A172 (cell line): ENCODE measurements around the gene DACT1. TPM values are rescaled to one million over a fixed set of nuclear protein-coding genes. Genes with fewer than 3 reads are reported as not detected.
"Not testable (repeated sequence)": the region's sequence is repeated elsewhere in the genome, so short reads cannot be mapped to it uniquely, and the experiment has no call there.

Experiments used
- DNase-seq: peaks from one replicate; pipeline ENCODE4 v3.0.0-alpha.2; 2015; ENCODE audit warnings: low spot score
- total RNA-seq: library from RNA; depleted of rRNA; stranded (reverse); fragments of >200 nt; shearing (Covaris generic); gene quantifications from 2 replicates; pipeline ENCODE4 v1.2.3, GENCODE V29; 2014; rRNA removed

The DACT1 gene, protein sequence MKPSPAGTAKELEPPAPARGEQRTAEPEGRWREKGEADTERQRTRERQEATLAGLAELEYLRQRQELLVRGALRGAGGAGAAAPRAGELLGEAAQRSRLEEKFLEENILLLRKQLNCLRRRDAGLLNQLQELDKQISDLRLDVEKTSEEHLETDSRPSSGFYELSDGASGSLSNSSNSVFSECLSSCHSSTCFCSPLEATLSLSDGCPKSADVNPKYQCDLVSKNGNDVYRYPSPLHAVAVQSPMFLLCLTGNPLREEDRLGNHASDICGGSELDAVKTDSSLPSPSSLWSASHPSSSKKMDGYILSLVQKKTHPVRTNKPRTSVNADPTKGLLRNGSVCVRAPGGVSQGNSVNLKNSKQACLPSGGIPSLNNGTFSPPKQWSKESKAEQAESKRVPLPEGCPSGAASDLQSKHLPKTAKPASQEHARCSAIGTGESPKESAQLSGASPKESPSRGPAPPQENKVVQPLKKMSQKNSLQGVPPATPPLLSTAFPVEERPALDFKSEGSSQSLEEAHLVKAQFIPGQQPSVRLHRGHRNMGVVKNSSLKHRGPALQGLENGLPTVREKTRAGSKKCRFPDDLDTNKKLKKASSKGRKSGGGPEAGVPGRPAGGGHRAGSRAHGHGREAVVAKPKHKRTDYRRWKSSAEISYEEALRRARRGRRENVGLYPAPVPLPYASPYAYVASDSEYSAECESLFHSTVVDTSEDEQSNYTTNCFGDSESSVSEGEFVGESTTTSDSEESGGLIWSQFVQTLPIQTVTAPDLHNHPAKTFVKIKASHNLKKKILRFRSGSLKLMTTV
- 0.77 and 1.7 TPM in 2 replicates for total RNA-seq

DNA sequence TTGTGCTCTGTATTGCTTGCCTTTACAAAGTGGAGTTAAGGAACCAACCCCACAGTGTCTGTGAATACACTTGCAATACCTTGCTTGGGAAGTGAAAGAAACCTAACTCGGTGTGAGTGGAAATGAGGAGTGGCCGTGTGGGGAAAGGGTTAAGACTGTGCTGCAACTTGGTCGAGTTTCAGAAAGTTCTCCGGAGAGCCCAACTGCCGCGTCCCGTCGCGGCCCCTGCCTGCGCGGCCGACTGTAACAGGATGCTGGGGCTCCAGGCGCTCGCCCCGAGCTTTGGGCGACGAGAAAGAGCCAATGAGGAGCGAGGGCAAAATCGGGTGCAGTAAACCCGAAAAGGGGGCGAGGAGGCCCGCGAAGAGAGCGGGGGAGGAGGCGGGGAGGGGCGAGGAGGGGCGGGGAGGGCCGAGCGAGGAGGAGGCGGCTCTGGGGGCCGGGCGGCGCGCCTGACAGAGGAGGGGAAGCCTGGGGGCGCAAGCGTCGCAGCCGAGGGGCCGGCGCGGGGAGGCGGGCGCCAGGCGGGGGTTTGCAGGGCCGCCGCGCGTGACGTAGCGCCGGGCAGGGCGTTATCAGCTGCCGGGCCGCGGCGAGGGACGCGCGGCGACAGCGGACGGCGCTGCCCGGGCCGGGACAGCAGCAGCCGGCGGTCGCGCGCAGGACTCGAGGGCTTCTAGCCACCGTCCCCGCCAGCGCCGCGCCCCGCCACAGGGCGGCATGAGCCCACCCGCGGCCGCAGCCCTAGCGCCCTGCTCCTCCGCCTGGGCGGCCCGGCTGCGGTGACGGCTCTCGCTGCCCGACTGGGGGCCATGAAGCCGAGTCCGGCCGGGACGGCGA lies at the start of gene DACT1:
DACT1 (plus strand) TSS at position 572 of the 840 bp plus-strand sequence; CDS start at position 813, 241 bp downstream.
- DNase-seq = peak; percentile 7

DNA sequence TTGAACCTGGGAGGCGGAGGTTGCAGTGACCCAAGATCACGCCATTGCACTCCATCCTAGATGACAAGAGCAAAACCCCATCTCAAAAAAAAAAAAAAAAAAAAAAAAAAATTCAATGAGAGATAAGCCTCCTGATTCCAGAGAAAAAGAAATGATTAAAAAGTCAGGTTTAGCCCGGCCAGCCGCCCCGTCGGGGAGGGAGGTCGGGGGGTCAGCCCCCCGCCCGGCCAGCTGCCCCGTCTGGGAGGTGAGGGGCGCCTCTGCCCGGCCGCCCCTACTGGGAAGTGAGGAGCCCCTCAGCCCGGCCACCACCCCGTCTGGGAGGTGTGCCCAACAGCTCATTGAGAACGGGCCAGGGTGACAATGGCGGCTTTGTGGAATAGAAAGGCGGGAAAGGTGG lies 49.4 kb upstream of the DACT1 start:
- not testable (repeated sequence) for DNase-seq

DNA sequence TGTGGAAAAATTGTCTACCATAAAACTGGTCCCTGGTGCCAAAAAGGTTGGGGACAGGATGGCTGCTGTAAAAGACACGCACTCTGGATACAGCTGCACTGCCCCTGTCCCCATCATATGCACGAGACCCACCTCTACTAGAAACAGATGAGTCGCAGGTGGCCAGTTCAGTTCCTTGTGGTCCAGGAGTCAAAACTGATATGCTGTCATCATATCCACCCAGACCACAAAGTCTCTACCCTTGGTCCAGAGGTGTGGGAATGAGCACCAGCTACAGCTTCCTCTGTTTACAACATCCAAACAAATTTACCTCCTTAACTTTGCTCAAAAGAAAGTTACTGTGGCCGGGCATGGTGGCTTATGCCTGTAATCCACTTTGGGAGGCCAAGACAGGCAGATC lies 43.8 kb upstream of the DACT1 start:
- no peak for DNase-seq

DNA sequence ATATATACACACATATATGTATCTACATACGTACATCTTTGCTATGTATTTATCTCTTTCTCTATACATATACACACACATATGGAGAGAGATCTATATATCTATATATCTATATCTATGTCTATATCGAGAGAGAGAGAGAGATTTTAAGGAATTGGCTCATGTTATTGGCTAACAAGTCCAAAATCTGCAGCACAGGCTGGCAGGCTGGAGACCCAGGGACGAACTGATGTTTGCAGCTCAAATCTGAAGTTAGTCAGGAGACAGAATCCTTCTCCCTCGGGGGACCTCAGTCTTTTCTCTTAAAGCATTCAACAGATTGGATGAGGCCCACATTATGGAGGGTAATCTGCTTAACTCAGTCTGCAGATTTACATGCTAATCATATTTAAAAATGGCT lies 40.7 kb upstream of the DACT1 start:
- DNase-seq = no peak

DNA sequence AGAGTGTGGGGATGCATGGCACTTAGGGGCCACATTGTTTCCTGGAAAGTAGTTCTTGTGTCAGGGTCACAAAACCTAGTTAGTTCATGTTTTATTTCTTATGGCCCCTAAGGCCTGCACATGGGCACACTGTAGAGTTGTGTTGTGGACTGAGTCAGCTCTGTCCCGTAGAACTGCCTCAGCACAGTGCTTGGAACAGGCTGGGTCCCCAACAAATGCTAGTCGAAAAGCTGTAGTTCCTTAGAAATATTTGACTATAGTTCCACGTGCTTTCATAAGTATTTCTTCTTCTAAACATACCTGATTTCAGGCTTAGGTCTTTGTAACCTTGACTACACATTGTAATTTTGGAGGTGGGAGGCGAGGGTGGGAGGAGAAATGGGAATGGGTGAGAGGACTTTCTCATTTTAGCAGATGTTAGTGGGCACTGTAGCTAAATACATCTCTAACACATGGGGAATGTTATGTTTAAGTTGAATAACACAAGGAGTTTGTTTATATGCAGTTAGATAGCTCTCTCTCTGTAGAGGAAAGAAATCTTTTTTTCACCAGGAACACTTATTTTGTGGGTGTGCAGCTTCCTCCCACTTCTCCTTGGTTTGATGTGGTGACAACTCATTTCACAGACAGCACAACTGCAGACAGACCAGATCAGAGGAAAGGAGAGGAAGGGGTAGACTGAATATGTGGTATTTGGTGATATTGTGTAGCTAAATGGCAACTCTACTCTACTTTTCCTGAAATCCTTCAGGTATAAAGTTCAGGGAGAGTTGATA lies 39.5 kb upstream of the DACT1 start:
- DNase-seq = no peak

DNA sequence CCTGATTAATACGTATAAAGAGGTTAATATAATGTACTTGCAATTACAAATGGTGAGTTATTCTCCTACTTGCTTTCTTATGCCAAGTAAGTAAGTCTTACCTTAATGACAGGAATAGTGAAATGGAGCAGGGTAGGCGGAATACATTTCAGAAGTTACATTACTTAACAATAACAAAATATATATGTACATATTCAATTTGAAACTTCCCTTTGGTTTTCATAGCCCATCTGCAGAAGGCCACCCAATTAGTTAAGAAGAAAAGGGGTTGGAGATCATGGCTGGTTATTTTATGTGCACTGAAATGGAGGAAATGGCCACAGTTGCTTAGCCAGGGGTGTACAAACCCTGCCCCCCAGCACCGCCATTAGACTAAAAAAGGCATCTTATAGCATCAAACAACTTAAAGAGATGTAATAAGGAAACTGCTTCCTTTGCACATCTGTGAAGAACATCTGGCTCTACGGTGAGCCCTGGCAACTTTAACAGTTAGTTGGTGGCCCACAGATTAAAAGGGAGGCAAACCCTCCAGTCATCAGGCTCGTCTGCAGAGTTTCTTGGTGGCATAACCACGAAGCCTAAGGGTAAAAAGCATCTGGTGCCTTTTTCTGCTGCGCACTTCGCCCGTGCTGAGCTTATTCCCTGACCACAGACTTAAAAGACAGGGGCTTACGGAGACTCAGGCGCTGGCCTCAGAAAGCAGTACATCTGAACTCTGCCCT lies 38.8 kb upstream of the DACT1 start:
- DNase-seq = no peak

DNA sequence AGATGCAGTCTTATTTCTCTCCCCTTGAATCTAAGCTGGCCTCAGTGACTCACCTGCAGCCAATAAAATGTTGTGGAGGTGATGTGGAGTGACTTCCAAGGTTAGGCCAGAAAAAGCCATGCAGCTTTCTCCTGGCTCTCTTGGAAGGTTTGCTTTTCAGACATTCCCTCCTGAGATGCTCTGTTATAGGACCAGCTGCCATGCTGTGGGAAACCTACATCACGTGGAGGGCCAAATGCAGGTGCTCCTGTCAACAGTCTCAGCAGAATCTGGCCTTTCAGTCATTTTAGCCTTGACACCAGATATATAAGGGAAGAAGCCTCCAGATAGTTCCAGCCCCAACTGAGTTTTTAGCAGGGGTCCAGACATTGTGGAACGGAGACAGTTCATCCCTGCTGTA lies 38.1 kb upstream of the DACT1 start:
- DNase-seq = no peak

DNA sequence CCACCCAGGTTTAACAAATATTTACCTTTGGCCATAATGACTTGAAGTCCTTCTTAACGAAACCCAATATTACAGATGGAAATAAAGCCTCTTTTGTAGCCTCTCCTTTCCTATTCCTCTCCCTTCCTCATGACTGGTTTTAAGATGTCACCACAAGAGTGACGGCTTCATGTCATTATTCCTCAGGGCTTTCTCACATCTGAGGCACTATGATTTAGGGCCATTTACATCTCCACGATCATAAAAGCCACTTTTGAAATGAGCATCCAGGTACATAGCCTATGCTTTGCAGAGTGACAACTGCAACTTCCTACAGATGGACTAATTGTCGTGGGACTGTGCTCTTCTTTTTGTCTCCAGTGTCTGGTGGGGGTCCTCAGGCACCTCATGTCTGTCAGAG lies 32.3 kb upstream of the DACT1 start:
- DNase-seq = no peak

DNA sequence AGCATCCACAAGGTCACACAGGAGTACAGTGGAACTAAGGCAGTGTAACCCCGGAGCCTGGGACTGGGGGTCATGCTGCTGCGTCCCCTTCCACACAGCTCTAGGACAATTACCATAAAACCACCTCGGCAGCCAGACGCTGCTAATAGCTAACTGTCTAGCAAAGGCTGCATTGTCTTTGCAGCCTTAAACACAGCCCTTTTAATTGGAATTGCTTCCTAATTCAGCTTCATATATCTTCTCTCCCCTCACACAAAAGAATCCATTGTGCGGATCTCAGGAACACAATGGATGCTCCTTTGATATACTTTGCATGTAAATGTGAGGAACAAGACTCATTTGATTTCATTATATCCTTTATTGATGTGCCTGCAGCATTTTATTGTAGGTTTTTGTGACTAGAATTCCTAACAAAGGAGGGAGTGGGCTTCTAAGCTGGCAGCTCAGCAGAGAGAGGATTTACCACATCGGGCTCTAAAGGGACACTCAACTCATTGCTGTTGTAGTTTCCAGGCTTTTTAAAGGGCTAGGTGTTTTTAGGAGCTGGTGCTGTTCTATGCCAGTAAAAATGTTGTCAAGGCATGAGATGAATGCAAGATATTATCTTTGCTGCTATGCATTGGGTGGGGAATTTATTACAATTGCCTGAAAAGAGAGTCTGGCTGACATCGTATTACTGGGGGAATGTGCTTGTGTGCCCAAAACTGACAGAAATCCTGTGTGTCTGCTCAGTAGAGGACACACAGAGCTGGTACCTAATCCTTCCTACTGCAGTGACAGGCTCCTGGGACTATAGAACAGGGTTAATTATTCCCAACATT lies 30.4 kb upstream of the DACT1 start:
- DNase-seq = no peak

DNA sequence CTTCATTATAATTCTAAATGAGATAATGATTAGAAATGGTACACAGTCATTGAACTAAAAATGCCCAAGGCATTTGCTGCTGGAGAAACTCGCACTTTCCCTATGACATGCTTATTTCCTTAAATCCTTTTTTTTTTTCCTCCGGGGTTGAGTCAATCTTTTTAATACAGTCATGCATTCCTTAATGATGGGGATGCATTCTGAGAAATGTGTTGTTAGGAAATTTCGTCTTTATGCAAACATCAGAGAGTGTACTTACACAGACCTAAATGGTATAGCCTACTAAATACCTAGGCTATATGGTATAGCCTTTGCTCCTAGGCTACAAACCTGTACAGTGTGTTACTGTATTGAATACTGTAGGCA lies 29.8 kb upstream of the DACT1 start:
- no peak for DNase-seq

DNA sequence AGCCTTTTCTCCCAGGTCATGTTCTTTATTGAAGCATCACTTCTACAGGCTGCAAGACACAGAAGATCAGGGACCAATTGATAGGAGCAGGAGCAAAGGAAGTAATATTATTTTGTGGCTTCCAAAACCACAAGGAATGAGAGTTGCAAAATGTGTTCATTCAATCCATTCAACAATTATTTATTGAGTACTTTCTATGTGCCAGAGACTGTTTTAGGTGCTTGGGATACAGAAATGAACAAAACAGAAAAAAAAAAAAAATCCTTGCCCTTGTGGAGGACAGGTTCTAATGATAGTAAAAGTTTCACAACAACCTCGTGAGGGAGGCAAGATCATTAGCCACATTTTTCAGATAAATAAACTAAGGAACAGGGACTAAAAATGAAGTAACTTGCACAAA lies 20.1 kb upstream of the DACT1 start:
- no peak for DNase-seq

DNA sequence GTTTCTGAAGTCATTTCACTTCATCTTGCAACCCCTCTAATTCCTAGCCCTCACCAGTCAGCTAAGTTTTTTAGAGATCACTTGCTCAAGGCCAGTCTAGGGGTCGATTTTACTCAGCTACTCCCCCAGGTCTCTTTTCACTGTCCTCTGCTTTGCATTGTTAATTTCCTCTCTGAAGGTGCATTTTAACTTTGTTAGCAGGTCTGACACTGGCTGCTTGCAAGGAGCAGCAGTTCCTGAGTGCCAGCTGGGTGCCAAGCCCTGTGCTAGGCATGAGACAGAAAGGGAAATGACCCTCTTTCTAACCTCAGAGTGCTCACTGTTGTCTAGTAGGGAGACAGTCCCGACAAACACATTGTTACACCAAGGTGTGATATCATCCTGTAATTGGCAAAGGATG lies 17.8 kb upstream of the DACT1 start:
- no peak for DNase-seq

DNA sequence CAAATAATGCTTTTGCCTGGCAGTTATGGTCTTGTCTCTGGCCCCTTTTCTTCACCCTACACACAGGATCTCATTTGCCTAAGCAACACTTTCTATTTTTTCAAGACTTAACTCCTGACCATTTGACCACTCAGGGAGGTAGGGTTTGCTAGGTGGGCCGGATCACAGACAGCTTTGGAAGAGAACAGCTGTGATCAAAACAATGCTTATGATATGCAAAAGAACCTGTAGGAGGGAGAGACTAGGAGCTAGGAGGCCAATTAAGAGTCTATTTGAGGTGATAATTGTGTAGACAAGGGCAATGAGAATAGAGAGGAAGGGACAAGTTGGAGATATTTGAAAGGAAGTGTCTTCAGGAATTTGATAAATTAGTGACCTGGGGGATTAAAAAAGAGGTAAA lies 12.3 kb upstream of the DACT1 start:
- no peak for DNase-seq

DNA sequence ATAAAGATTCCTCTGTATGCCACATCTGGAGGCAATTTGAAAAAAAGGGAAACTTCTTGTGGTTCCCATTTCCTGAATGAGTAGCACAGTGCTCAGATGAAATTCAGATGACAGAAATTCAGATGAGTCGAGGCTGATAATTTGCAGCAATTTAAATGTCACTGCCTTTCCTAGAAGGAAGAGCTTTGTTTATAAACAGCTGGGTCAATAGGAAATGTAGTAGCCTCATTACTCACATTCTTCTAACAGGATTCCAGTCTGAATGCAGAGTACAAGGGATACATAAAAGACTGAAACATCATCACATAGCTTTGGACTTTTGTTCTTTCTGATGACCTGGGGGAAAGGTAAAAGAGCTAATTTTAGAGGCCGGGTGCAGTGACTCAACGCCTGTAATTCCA lies 11.3 kb upstream of the DACT1 start:
- peak; percentile 60 for DNase-seq

DNA sequence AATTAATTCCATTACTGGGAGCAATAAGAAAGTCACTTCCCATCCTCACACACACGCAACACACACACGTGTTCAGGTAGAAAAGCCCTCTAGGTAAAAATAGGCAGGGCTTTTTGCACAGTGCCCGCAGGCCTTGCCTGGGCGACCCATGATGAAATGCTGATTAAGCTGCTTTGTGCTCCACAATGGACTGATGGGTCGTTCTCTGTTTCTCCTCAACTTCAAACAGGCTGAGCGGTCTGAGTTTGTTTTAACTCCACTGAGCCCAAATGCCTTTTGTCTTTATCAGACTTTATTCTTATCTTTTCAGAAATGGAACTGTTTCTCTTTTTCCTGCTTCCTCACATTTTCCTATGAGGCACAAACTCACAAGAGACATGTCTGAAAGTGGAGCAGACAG lies 9.4 kb upstream of the DACT1 start:
- DNase-seq = no peak

DNA sequence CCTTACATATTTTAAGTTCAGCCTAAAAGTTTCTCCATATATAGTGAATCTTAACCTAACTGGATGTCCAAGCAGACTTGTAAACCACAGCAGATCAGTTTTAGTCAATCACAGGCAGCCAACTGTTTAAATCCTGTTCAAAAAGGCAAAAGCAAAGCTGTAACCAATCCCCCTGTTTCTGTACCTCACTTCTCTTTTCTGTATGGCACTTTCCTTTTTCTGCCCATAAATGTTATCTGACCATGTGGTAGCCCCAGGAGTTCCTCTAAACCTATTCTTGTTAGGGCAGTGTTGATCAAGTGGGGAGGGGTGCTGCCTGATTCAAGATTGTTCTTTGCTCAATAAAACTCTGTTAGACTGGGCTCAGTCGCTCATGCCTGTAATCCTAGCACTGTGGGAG lies 8.5 kb upstream of the DACT1 start:
- DNase-seq = no peak

DNA sequence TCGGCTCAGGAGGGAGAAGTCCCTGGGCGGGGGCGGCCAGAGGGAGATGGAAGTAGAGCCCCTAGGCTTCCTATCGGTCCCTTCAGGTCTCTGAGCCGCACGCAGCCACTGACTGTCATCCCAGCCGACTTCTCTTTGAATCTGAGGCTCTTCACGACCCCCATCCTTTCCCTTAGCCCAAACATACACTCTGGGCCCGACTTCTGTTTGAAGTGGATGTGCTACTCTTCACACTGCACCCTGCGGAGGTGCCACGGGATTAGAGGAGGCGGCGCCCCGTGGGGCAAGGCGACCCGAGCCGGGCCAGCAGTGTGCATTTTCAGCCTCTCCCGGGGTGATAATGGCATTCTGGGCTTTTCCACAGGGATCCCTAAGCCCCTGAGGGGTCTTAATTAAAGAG lies 6.0 kb upstream of the DACT1 start:
- no peak for DNase-seq

DNA sequence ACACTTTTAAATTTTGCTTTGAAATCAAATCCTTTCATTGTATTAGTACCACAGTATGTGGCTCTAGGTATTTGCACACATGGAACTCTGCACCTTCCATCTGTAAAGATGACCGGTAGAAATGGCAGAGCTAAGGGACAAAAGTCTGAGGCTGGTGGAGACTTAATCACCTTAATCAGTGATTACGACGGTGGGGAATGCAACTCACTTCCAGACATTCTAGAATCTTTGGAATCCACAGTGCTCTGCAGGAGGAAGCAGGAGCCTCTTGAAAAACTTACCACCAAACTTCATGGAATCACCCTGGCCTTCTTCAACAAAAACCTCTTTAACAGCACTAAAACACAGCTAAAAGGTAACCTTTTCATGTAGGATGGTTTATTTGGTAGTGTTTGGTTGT lies 3.9 kb upstream of the DACT1 start:
- no peak for DNase-seq

DNA sequence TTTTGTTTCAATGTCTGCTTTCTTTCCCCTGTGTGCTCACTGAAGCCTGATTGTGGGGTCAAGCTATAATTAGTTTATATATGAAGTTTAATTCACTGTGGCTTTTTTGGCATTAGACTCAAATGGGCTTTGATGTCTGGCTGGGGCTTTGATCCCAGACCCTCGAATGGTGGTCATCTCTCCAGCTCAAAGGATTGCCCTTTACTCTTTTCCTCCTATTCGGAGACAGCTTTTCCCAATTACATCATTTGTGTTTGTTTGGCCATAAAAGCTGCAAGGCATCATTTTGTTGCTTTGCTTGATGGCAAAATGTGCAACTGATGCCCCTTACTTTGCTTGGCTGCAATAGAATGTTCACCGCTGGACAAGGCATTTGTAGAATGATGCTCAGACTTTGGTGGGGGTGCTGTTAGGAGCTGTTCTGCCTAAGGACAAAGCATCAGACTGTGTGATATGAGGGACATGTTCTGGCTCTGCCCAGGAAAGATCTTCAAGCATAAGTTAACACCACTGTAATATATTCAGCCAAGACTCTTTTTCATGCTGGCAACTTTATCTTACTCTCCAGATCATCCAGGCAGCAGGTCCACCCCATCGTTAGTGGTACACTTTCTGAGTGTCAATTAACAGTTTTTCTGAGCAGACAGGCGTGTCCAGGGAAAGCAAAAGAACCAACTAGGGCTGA lies 3.2 kb upstream of the DACT1 start:
- no peak for DNase-seq
